HG02588 (cell line): ENCODE data around the gene RPL35.
"Not testable (repeated sequence)": the region's sequence is repeated elsewhere in the genome, so short reads cannot be mapped to it uniquely, and the experiment has no call there.

Experiments
- ATAC-seq: cut with Tn5 transposase; IDR thresholded peaks from one replicate; pipeline ENCODE4 v1.9.1; 2021; ENCODE audit warnings: mild to moderate bottlenecking, moderate library complexity; ENCODE audit not compliant: unreplicated experiment

RPL35 gene

DNA sequence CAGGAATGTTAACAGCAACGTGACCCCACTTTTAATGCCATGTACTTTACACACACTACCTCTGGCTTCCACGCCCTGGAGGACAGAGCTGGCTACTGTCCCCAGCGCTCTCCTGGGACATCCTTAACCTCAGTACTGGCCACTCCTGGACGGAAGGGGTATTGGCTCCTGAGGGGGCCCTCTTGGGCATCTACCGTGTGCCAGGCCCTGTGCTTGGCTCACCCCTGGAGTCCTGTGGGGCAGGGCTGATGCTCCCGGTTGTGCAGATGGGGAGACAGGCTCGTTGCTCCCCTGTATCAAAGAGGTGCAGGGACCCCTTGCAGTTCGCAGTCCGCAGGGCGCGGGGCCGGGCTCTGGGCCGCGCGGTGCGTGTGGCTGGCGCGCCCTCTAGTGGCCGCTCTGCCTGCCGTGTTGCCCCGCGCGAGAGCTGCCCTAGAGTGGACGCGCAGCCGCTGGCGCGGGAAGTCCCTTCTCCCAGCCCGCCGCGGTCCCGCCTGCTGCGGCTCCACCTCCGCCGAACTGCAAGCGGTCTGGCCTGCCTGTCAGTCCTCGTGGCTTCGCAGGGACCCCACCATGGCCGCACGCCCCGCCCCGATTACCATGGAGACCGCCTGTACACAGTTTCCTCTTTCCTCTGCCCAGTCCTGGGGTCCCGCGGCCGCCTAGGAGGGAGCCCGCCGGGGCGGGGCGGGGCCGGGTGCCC lies 8.8 kb downstream of the RPL35 start, which contains the start of gene WDR38:
Gene WDR38 (plus strand): TSS at position 632 of the 703 bp plus-strand sequence. CDS start 72 bp downstream, outside the sequence.
- peak; percentile 81 for ATAC-seq

DNA sequence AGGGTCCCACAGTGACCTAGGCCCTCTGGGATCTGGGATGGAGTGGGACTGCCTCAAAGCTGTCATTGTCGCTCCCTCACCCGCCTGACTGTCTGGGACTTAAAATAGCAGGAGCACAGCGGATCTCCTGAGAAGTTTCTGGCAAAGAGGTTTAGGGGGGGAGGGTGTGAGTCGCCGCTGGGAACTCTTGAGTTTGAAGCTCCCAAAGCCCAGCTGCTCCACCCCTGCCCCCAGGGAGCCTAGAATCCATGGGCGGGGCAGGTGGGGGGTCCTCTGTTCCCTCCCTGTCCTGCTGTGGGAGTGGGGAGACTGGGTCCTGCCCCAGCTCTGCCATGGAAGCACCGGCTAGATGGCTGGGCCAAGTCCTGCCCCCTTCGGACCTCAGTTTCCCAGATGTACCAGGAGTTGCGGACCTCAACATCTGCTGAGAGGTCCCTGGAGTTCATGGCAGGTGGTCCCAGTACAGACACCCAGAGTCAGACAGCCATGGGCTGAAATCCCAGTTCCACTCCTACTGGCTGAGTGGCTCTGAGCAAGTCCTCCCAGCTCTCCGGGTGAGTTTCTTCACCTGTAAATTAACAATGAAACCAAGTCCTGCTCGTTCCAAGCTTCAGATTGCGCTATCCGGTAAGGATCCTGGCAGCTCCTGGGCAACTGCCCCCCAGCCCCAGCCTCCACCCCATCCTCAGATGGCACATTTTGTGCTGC lies 9.5 kb downstream of the RPL35 start:
- ATAC-seq = no peak

DNA sequence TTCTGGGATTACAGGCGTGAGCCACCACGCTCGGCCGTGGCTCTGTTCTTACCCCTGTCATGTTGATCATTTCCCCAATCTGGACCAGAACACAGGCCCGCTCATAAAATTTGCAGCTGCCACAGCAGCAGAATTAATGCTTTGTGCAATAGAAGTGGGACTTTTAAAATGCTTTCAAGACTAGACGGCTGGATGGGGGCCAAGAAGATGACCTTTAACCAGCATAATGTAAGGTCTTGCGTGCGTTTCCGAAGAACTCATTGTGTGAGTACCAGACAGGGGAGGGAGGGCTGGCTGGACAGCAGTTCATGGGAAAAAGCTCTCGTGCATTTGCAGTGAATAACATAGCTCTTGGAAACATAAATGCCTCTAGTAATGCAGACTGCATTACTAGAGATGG lies 12.0 kb downstream of the RPL35 start:
- ATAC-seq = no peak

- ATAC-seq = no peak
These were observed 14.8 kb downstream of the RPL35 start for GRCh38 chr9:124846969-124847368.

- ATAC-seq = not testable (repeated sequence)
These were observed 15.3 kb downstream of the RPL35 start for GRCh38 chr9:124846467-124846866.

- no peak for ATAC-seq
These were observed 17.5 kb downstream of the RPL35 start for GRCh38 chr9:124844291-124844690.

DNA sequence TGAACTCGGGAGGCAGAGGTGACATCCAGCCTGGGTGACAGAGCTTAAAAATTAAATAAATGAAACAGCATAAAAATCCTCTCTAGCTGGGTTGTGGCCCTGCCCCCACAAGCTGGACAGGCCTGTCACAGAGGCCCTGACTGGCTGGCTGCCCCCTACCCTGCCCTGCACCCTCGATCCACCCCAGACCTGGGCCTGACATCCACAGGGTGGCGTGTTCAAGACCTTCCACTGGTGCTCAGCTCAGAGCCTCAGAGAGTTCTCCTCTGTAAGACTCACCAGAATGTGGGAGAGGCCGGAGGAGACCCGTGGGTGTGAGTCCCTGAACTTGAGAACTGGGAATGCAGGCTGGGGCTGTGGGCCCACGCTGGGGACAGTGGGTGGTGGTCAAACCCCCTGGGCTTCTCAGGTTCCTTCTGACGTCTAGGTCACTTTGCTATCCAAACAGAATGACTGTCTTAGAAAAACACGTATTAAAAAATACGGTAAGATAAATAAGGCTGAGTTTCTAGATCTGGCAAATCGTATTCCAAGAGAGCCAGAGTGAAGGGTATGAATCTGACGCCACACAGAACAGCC lies 18.2 kb downstream of the RPL35 start:
- no peak for ATAC-seq

DNA sequence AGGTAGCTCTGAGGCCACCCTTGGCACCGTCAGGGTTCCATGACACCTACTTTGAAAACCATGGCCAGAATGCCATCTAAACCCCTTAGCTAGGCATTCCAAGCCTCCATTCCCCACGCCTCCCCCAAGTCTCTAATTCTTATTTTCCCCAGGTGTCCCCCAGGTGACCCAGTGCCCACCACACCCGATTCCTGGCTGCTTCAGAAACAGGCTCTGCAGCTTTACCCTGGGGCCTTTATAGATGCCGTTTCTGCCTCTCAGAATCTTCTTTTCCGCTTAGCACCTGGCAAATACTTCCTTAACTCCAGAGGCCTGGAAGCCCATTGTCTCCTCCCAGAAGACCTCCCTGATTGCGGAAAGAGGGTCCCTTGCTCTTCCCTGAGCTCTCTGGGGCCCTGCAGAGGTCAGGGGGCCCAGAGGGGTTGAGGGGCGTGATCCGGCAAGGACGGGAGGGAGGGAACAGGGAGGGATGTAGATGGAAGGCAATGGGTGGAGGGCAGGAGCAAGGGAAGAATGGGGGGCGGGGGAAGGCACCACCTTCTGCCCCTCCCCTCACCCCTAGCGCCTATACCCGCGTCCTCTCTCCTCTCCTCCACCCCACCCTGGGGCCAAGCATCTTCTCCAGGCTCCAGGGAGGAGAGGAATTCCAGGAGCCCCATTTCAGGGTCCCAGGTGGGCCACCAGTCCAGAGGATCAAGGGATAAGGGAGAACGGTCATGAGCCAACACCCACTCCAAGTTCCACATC lies 20.5 kb downstream of the RPL35 start:
- ATAC-seq = no peak

DNA sequence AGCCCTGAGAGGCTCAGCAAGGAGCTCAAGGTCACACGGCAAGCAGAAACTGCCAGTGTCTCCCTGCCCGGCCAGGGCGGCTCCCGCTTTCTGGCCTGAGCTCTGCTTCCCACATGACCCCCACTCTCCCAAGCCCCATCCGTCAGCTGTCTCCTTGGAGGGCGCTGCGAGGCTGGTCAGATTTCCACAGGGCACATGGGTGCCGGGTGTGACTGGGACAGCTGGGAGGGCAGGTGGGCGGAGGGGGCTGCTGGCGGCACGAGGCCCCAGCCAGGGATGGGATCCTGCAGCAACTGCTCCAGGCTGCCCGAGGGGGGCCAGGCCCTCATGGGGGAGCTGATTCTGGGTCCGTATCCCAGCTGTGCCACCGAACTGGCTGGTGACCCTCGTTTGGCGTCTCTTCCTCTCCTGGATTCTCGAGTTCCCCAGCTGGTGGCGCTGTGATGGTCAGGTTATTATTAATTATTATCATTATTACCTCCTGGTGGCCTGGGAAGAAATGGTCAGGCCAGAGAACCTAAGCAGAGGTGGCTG lies 21.4 kb downstream of the RPL35 start:
- no peak for ATAC-seq

DNA sequence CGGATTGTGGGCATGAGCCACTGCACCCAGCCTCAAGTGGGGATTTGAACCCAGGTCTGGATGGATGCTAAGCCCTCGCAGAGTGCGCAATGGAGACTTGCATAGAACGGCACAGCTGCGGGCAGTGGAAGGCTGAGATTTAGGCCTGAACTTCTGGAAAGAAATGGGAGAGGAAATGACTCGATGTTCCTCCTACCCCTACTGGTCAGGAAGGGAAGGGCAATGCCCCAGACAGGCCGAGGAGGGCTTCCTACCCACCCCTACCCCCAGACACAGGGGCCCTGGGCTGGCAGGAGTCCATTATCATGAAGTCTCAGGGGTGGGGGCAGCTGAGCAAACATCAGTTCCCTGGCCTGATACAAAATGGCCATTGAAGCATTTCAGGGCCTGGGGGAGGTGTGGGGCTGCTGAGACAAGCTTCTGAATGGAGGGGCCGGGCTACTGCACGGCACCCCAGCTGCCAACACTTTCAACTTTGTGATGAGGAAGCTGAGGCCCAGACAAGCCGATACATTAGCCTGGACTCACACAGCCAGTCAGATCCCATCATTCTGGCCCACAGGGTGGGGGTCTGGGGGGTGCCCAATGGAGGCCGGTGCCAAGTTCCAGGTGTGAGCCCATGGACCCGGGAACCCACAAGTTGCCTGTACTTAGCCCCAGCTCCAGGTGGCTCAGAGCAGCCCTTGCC lies 22.0 kb downstream of the RPL35 start:
- no peak for ATAC-seq

DNA sequence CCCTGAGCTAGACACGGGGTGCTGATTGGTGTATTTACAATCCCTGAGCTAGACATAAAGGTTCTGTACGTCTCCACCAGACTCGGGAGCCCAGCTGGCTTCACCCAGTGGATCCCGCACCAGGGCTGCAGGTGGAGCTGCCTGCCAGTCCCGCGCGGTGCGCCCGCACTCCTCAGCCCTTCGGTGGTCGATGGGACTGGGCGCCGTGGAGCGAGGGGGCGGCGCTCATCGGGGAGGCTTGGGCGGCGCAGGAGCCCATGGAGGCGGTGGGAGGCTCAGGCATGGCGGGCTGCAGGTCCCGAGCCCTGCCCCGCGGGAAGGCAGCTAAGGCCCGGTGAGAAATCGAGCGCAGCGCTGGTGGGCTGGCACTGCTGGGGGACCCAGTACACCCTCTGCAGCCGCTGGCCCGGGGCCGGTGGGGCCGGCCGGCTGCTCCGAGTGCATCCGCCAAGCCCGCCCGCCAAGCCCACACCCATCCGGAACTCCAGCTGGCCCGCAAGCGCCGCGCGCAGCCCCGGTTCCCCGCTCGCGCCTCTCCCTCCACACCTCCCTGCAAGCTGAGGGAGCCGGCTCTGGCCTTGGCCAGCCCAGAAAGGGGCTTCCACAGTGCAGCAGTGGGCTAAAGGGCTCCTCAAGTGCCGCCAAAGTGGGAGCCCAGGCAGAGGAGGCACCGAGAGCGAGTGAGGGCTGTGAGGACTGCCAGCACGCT lies 23.0 kb downstream of the RPL35 start:
- not testable (repeated sequence) for ATAC-seq

DNA sequence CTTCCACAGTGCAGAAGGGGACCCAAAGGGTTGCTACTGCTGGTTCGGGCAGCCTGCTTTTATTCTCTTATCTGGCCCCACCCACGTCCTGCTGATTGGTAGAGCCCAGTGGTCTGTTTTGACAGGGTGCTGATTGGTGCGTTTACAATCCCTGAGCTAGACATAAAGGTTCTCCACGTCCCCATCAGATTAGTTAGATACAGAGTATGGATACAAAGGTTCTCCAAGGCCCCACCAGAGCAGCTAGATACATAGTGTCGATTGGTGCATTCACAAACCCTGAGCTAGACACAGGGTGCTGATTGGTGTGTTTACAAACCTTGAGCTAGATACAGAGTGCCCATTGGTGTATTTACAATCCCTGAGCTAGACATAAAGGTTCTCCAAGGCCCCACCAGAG lies 23.6 kb downstream of the RPL35 start:
- not testable (repeated sequence) for ATAC-seq

DNA sequence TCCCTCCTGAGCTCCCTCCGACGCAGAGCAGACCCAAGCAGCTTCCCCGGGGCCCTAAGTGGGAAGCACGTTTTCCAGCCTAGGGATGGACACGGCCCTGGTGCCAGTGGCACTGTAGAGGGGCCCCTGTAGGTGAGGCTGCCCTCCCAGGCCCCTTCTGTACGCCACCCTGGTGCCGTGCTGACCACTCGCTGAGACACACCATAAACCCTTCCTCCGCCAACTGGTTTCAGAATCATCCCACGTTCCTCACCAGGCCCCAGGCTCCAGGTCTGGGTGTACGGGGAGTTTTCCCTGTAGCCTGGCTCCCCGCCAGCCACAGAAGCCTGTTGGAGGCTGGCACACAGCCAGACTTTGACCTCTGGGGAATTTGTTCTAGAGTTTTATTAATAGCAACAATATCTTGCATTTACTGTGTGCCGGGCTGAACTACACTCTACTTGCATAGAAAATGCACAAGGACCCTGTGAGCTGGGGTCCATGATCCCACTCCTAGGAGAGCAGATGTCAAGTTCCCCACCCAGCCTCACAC lies 26.7 kb downstream of the RPL35 start:
- ATAC-seq = no peak

- ATAC-seq = no peak
These were observed 27.2 kb downstream of the RPL35 start for GRCh38 chr9:124834591-124834990.

DNA sequence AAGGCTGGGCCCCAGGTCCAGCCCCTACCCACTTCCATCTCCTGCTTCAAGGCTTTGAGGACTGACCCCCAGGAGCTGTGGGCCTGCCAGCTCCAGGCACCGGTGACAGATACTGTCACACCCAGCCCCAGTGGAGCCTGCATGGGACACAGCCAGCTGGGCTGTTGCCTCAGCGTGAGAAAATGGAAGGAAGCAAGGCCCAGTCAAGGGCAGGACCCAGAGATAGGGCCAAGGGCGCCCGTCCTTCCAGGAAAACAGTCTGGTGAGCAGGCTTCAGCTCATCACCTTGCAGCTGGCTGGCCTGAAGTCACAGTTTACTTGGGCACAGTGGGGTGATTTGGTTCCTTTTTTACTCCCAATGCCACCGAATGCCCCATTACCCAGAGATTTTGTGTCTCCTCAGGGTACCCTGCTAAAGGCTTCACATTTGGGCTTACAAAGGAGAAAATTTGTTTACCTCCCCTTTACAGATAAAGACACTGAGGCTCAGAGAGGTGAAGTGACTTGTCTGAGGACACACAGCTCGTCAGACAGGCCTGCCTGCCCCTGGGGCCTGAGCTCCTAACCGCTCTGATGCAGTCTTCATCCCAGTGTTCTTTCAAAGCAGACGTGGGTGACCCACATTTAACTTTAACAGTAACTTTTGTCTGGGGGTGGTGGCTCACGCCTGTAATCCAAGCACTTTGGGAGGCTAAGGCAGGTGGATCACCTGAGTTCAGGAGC lies 30.0 kb downstream of the RPL35 start:
- ATAC-seq = no peak

DNA sequence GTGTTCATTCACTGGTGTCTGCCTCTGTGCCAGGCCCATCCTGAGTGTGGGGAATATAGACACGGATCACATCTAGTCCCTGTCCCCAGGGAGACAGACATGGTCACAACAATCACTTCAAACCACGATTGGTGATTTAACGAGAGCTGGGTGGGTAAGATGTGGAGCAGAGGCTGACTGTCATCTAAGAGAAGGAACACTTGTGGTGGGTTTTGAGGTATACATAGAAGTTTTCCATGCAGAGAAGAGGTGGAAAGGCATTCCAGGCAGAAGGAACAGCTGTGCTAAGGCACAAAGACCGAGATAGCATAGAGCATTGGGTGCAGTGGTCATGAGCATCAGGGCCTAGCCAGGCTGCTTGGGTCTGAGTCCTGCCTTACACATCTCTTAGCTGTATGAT lies 31.2 kb downstream of the RPL35 start:
- no peak for ATAC-seq

- no peak for ATAC-seq
These were observed 32.5 kb downstream of the RPL35 start for GRCh38 chr9:124829334-124829669.

GRCh38 chr9:124828489-124829333 lies 33.0 kb downstream of the RPL35 start:
- no peak for ATAC-seq
